ENCODE data around the gene MAT2A. TPM values are rescaled to one million over a fixed set of nuclear protein-coding genes. Genes with fewer than 3 reads are reported as not detected.

Gene MAT2A
- total and polyA plus RNA-seq, 9 of the 15 experiments (the other 6 are each of a cell fraction or from before 2014, with no cell fraction given) = 130 to 1,027 (median 240) TPM

DNA sequence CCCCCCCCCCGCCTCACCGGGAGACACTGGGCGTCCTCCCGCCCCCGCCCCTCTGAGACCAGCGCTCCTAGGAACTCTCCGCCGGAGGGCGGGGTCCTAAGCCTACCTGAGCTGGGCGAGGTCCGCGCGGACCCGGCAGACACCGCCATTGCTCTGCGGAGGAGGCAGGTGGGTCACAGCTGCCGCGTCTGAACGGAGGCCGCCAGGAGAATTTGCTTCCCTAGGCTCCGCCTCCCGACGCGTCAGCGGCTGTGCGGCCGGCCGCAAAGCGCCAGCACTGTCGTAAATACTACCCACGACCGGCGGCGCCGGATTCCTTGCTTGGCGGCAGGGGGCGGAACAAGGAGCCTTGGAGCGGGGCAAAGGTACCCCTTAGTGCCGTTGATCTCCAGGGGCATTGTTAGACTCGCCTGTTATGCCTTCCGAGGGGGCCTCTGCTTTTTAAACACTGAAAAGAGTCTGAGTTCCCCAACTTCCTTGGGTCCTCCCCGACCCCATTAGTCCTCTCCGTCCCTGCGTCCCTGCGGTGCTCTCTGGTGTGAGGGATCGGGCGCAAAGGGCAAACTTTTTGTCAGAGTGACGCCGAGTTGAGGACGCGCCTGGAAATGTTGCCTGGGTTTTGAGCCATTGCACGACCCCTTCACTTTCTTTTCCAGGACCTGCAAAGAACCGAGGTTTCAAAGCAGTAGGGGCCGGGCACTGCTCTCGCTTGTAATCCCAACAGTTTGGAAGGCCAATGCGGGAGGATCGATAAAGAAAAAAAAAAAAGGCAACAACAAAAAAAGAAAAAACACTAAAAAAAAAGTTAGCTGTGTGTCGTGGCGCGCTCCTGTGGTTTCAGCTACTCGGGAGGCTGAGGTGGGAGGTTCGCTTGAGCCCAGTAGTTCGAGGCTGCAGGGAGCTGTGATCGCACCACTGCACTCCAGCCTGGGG is 22.6 kb downstream of the MAT2A start, which contains the start of gene GGCX (continued):
- TF ChIP-seq POLR2G (IDR thresholded peaks at IDR 0.05; ENCODE audit: low read depth, low read length) (peak; percentile 97), RAD21 (CRISPR knock-in tag; conservative IDR thresholded peaks at IDR 0.05 in 1 of 2, IDR thresholded peaks at IDR 0.05 in 1 of 2) (peak in 1 of 2 experiments; percentile 8; a peak in 1 of 4 replicates), SP1 (CRISPR knock-in tag; IDR thresholded peaks at IDR 0.05) (peak; percentile 62), SMARCE1 (IDR thresholded peaks at IDR 0.05) (peak; percentile 42; the same call in 1 of the 2 replicates), CREB1 (IDR thresholded peaks at IDR 0.05) (peak; percentile 92), CREB1 (CRISPR knock-in tag; IDR thresholded peaks at IDR 0.05) (peak; percentile 89), THRAP3 (IDR thresholded peaks at IDR 0.05; ENCODE audit: borderline replicate concordance) (no peak), HMGN3 (IDR thresholded peaks at IDR 0.05; ENCODE audit: borderline replicate concordance, extremely low read depth, insufficient read length, low read depth, low read length) (peak; percentile 95), ZNF589 (CRISPR knock-in tag; IDR thresholded peaks at IDR 0.05; ENCODE audit: low read depth) (0 out of 2 replicates have a peak, but pooled peaks have one; percentile 29), FOXM1 (IDR thresholded peaks at IDR 0.05; ENCODE audit: low read depth) (0 out of 2 replicates have a peak, but pooled peaks have one; percentile 29), FOXM1 (CRISPR knock-in tag; IDR thresholded peaks at IDR 0.05; ENCODE audit: low read depth) (no peak), TBP (optimal IDR thresholded peaks at IDR 0.05; ENCODE audit: low read depth, low read length) (peak; percentile 74), MTA1 (IDR thresholded peaks at IDR 0.05; ENCODE audit: borderline replicate concordance) (peak; percentile 47; the same call in 1 of the 2 replicates), SMARCA5 (IDR thresholded peaks at IDR 0.05) (0 out of 2 replicates have a peak, but pooled peaks have one; percentile 39), ARID2 (IDR thresholded peaks at IDR 0.05) (peak; percentile 40; the same call in 1 of the 2 replicates), CBX1 (IDR thresholded peaks at IDR 0.05; ENCODE audit: low read depth) (peak; percentile 52), ETS1 (conservative IDR thresholded peaks at IDR 0.05; ENCODE audit: control insufficient read depth, low read depth, low read length) (0 out of 2 replicates have a peak, but pooled peaks have one; percentile 31), CTBP1 (IDR thresholded peaks at IDR 0.05; ENCODE audit: borderline replicate concordance) (peak; percentile 80), DPF2 (IDR thresholded peaks at IDR 0.05) (peak; percentile 28; the same call in 1 of the 2 replicates)
- TF ChIP-seq, protein P1, sequence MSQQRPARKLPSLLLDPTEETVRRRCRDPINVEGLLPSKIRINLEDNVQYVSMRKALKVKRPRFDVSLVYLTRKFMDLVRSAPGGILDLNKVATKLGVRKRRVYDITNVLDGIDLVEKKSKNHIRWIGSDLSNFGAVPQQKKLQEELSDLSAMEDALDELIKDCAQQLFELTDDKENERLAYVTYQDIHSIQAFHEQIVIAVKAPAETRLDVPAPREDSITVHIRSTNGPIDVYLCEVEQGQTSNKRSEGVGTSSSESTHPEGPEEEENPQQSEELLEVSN (IDR thresholded peaks at IDR 0.05; ENCODE audit: borderline replicate concordance in 1 of 2, extremely low read depth in 1 of 2, insufficient read depth in 1 of 2, insufficient read length in 1 of 2, low read depth in 1 of 2, low read length in 1 of 2, poor library complexity in 1 of 2, severe bottlenecking in 1 of 2) = peak; percentile 10 to 49
- TF ChIP-seq, protein P2, sequence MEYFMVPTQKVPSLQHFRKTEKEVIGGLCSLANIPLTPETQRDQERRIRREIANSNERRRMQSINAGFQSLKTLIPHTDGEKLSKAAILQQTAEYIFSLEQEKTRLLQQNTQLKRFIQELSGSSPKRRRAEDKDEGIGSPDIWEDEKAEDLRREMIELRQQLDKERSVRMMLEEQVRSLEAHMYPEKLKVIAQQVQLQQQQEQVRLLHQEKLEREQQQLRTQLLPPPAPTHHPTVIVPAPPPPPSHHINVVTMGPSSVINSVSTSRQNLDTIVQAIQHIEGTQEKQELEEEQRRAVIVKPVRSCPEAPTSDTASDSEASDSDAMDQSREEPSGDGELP (CRISPR knock-in tag; IDR thresholded peaks at IDR 0.05; ENCODE audit: borderline replicate concordance) = peak; percentile 96
- TF ChIP-seq, protein P3, sequence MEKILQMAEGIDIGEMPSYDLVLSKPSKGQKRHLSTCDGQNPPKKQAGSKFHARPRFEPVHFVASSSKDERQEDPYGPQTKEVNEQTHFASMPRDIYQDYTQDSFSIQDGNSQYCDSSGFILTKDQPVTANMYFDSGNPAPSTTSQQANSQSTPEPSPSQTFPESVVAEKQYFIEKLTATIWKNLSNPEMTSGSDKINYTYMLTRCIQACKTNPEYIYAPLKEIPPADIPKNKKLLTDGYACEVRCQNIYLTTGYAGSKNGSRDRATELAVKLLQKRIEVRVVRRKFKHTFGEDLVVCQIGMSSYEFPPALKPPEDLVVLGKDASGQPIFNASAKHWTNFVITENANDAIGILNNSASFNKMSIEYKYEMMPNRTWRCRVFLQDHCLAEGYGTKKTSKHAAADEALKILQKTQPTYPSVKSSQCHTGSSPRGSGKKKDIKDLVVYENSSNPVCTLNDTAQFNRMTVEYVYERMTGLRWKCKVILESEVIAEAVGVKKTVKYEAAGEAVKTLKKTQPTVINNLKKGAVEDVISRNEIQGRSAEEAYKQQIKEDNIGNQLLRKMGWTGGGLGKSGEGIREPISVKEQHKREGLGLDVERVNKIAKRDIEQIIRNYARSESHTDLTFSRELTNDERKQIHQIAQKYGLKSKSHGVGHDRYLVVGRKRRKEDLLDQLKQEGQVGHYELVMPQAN (IDR thresholded peaks at IDR 0.05; ENCODE audit: borderline replicate concordance) = 0 out of 2 replicates have a peak, but pooled peaks have one; percentile 24

Data from K562 (cell line).